ENCODE results near the gene LUC7L3. TPM values are rescaled to one million over a fixed set of nuclear protein-coding genes. Genes with fewer than 3 reads are reported as not detected.
"Not testable (repeated sequence)": the region's sequence is repeated elsewhere in the genome, so short reads cannot be mapped to it uniquely, and the experiment has no call there.

LUC7L3 gene
- total RNA-seq, 4 donors from 2014 or later = 18.0 to 95.2 (median 31.5) TPM

GRCh38 chr17:50699410-50699809, 20.0 kb upstream of the LUC7L3 start:
- peak overlapping the region in 3 of 4 donors; percentile 28 to 68 (median 49) for H3K27ac ChIP-seq
- intact Hi-C loops (cut with DNase I) = no loop called here
- no peak overlapping the region for H3K4me3 ChIP-seq
- H3K27me3 ChIP-seq = no peaks in the 10 kb centered on the region
- H3K36me3 ChIP-seq = peaks cover 3 to 72% (median 27%) of the 10 kb centered on the region in 3 donors
- DNase-seq = no peak
- H3K4me1 ChIP-seq = peaks cover 7 to 76% (median 8%) of the 10 kb centered on the region in 3 donors
- no peak for TF ChIP-seq POLR2A (IDR thresholded peaks at IDR 0.05)
- no peak for TF ChIP-seq CTCF (IDR thresholded peaks at IDR 0.05)
- WGBS, 2 donors = 43 to 74% methylated on average over 4 to 7 of the region's 7 CpGs
- H3K9me3 ChIP-seq = no peaks in the 10 kb centered on the region

GRCh38 chr17:50703162-50703561, 16.2 kb upstream of the LUC7L3 start:
- H3K27ac ChIP-seq = peak overlapping the region in 1 of 4 donors; percentile 4
- peaks cover 8 to 76% (median 19%) of the 10 kb centered on the region in 3 donors for H3K4me1 ChIP-seq
- H3K36me3 ChIP-seq = peaks cover 0 to 37% (median 8%) of the 10 kb centered on the region in 3 donors
- WGBS, 2 donors = 51 to 63% methylated on average over 3 of the region's 3 CpGs
- no peak for DNase-seq
- H3K4me3 ChIP-seq = no peak overlapping the region
- intact Hi-C loops (cut with DNase I) = no loop called here
- H3K9me3 ChIP-seq = no peaks in the 10 kb centered on the region
- TF ChIP-seq CTCF (IDR thresholded peaks at IDR 0.05) (no peak), POLR2A (IDR thresholded peaks at IDR 0.05) (no peak)
- H3K27me3 ChIP-seq = no peaks in the 10 kb centered on the region

- Histone ChIP-seq H3K9me3 (no peaks in the 10 kb centered on the region), H3K27me3 (no peaks in the 10 kb centered on the region), H3K27ac (peak within 1 kb of the TSS; percentile 95 to 96 (median 95)), H3K4me1 (peaks cover 19 to 69% (median 36%) of the 10 kb centered on the region in 3 donors), H3K36me3 (peaks cover 0 to 15% (median 0%) of the 10 kb centered on the region in 3 donors), H3K4me3 (peak within 1 kb of the TSS; percentile 58 to 73 (median 67))
- 0% methylated on average over 17 to 22 of the region's 74 CpGs for WGBS, 2 donors
- intact Hi-C loops (cut with DNase I) = no loop called here
- DNase-seq = peak; percentile 63
- TF ChIP-seq POLR2A (IDR thresholded peaks at IDR 0.05) = peak in 2 of 4 donors; percentile 58 to 76
- TF ChIP-seq CTCF (IDR thresholded peaks at IDR 0.05) = peak in 2 of 6 experiments; percentile 18 to 19
Observed at GRCh38 chr17:50707289-50708049, 11.9 kb upstream of the LUC7L3 start, which contains the start of gene ANKRD40. Gene ANKRD40, minus strand, starts transcription at chr17:50707914. Its CDS starts 260 bp downstream, at chr17:50707654.

GRCh38 chr17:50708050-50709000, 11.1 kb upstream of the LUC7L3 start:
- intact Hi-C loops (cut with DNase I) = no loop called here
- no peaks in the 10 kb centered on the region for H3K9me3 ChIP-seq
- WGBS, 2 donors = 3 to 5% methylated on average over 6 of the region's 6 CpGs
- peaks cover 17 to 60% (median 36%) of the 10 kb centered on the region in 3 donors for H3K4me1 ChIP-seq
- peak overlapping the region; percentile 95 to 96 (median 95) for H3K27ac ChIP-seq
- H3K4me3 ChIP-seq = peak overlapping the region; percentile 58 to 73 (median 67)
- peak in 2 of 4 donors; percentile 21 to 37 for TF ChIP-seq POLR2A (IDR thresholded peaks at IDR 0.05)
- no peak for TF ChIP-seq CTCF (IDR thresholded peaks at IDR 0.05)
- no peak for DNase-seq
- H3K36me3 ChIP-seq = peaks cover 0 to 14% (median 0%) of the 10 kb centered on the region in 3 donors
- H3K27me3 ChIP-seq = no peaks in the 10 kb centered on the region

GRCh38 chr17:50709053-50709452, 10.3 kb upstream of the LUC7L3 start:
- H3K9me3 ChIP-seq; H3K27me3 ChIP-seq; DNase-seq; H3K36me3 ChIP-seq; intact Hi-C loops (cut with DNase I): not testable (repeated sequence)
- H3K4me1 ChIP-seq = peaks cover 11 to 53% (median 29%) of the 10 kb centered on the region in 3 donors
- 70 to 91% methylated on average over 4 of the region's 4 CpGs for WGBS, 2 donors
- H3K27ac ChIP-seq = peak overlapping the region; percentile 95 to 96 (median 95)
- H3K4me3 ChIP-seq = peak overlapping the region in 2 of 4 donors; percentile 70 to 73
